ENCODE results near the gene LAMTOR4.

The LAMTOR4 gene

GRCh38 chr7:100153708-100154535 is 5.2 kb downstream of the LAMTOR4 start:
- no peak for DNase-seq (ENCODE audit: low read depth in 2 of 2)

- no peak for DNase-seq (ENCODE audit: low read depth in 2 of 2)
Measured at GRCh38 chr7:100154651-100155491, 6.2 kb downstream of the LAMTOR4 start.

DNA sequence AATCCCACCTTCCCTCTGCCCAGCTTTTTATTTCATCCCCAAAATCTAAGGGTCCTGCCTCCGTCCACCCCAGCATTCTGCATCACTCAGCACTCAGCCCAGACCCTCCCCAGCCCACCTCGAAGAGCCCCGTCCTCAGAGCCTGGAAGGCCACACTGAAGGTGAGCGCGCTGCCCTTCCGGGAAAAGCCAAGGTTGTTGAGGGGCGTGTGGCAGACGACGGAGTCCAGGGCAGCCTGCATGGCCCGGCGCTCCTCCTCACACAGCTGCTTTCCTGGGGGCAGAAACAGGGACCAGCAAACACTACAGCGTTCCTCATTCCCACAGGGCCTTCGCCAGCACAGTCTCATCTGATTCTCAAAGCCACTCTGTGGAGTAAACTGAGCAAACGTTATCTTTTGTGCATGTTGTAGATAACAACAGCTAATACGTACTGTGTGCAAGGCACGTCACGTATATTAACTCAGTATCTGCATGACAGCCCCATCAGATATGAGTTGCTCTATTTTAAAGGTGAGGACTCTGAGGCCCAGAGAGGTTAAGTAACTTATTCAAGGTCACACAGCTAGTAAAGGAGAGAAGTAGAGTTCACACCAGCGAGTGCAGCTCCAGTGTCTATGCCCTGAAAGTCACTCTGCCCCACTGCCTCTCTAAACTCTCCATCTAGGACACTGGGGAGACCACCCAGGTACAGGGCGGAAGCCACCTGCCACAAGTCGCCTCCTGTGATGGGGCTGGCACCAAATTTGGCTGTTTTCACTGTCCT is 7.0 kb downstream of the LAMTOR4 start:
- DNase-seq (ENCODE audit: low read depth in 2 of 2) = no peak

- DNase-seq (ENCODE audit: low read depth in 2 of 2) = no peak
Measured at GRCh38 chr7:100156331-100157068, 7.8 kb downstream of the LAMTOR4 start.

- DNase-seq (ENCODE audit: low read depth in 2 of 2) = no peak
Measured at GRCh38 chr7:100157069-100157333, 8.3 kb downstream of the LAMTOR4 start.

DNA sequence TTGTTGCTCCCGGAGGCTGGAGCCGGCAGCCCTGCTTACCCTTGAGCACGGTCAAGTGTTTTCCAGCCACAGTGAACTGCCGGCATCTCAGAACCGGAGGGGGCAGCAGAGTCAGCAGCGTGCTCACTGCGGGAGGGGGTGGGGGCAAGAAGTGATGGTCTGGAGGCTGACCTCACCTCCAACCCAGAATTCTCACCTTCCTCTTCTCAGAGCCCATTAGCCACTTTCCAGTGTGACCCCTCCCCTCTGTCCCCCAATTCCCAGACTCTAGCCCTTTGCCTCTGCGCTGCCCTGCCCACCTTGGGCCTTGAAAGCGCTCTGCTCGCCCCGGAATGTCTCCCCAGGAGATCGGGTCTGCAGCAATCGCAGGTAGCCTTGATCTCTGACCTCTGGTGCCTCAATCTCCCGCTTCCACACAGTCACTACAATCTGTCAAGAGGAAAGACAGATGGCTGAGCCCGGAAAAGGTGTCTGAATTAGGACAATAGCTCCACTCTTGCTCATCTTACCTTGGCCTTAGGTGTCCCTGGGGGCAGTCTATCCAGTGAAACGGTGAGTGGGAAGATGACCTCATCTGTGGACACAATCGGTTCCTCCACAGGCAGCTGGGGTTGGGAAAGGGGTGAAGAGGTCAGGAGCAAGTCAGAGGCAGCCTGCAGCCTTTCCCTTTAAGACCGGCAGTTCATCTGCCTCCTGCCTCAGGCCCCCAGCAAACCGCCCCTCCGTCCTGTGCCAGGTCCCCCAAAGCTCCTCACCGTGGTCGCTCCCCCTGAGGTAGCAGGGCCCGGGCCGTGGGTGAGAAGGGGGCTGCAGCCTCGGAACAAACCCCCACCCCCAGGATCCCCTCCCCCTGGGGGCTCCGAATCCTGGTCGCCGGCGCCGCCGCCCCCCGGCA is 8.9 kb downstream of the LAMTOR4 start:
- no peak for DNase-seq (ENCODE audit: low read depth in 2 of 2)

- DNase-seq (ENCODE audit: low read depth in 2 of 2) = peak; percentile 88 to 96
Measured at GRCh38 chr7:100158229-100159098, 9.7 kb downstream of the LAMTOR4 start, which contains the start of gene TRAPPC14. TSS of gene TRAPPC14 (minus strand) at chr7:100158723. CDS start at chr7:100158499, 224 bp downstream.

- DNase-seq (ENCODE audit: low read depth in 2 of 2) = no peak
Measured at GRCh38 chr7:100159099-100159623, 10.4 kb downstream of the LAMTOR4 start.

DNA sequence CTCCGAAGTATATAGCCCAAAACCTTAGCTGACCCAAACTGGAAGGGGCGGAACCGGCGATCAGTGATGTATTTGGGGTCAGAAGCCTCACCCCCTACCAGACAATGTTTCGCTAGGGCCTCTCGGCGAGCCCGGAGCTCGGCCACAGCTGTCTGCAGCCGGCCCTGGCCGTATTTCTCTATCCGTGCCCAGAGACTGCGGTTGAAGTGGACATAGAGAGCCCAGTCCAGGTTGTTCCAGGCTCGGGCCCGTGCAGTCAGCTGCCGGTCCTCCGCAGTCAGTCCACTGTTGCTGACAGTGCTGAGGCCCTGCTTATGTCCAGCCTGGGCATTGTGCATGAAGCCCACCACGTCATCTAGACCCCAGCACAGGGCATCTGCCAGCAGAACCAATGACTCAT is 11.3 kb downstream of the LAMTOR4 start:
- DNase-seq (ENCODE audit: low read depth in 2 of 2) = no peak

- no peak for DNase-seq (ENCODE audit: low read depth in 2 of 2)
Measured at GRCh38 chr7:100163006-100163531, 14.4 kb downstream of the LAMTOR4 start.

GRCh38 chr7:100163871-100164270 is 15.2 kb downstream of the LAMTOR4 start:
- no peak for DNase-seq (ENCODE audit: low read depth in 2 of 2)

DNA sequence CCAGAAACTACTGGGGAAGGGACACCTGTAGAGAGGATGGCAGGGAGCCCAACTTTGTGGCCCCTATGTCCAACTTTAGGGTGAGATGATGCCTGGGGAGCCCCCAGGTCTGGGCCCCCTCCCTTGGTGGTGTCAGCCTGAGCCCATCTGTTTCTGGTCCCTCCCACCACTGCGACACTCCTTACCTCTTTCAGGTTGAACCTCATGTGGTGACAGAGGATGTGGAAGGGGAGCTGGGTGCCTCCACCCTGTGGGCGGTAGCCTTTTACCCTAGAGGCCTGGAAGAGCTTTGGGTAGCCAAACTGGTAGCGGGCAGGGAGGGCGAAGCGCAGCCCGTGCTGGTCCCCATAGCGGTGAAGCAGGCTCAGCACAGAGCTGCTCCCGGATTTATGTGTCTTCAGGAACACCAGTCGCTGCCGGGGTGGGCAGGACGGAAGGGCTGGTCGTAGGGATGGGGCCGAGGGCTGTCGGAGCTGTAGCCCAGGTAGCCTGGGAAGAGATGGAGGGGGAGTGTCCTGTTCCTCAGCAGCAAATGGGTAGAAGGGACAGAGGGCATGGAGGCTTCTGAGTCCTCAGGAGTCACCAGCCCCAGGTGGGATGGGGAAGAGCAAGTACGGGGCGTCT is 17.7 kb downstream of the LAMTOR4 start:
- no peak for DNase-seq (ENCODE audit: low read depth in 2 of 2)

GRCh38 chr7:100166970-100167911 is 18.5 kb downstream of the LAMTOR4 start:
- DNase-seq (ENCODE audit: low read depth in 2 of 2) = no peak

DNA sequence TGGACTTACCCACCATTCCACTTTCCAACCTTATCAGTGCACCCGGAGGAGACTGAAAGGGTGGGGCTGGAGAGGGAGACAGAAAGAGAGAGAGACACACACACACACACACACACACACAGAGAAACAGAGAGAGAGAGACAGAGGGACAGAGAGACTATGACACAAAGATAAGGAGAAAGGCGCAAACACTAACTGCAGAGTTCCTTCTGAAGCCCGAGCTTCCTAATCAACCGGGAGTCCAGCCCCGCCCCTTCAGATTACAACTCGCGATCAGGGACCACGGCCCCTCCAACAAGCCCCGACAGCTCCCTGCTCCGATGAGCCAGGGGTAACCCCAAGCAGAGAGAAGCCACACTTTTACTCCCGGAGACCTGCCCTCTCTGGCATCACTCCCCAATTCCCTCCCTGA is 19.2 kb downstream of the LAMTOR4 start:
- no peak for DNase-seq (ENCODE audit: low read depth in 2 of 2)

- no peak for DNase-seq (ENCODE audit: low read depth in 2 of 2)
Measured at GRCh38 chr7:100169147-100169850, 20.6 kb downstream of the LAMTOR4 start.

- DNase-seq (ENCODE audit: low read depth in 2 of 2) = no peak
Measured at GRCh38 chr7:100170101-100170897, 21.6 kb downstream of the LAMTOR4 start.

Measured in stimulated activated CD4-positive, alpha-beta T cell treated with anti-CD3 and anti-CD28 coated beads, Interleukin-1b, Interleukin-23, amount 100 ng/mL, for 4 hours (primary cell).